Breast epithelium (tissue), 4 donors: ENCODE results near the gene MEF2C. TPM values are rescaled to one million over a fixed set of nuclear protein-coding genes. Genes with fewer than 3 reads are reported as not detected.
"Not testable (repeated sequence)": the region's sequence is repeated elsewhere in the genome, so short reads cannot be mapped to it uniquely, and the experiment has no call there.

ENCODE experiments used
- DNase-seq, 2 donors: peaks; one replicate each; pipeline ENCODE4 v3.0.0-alpha.2; 2019; ENCODE audit warnings: low spot score in 2 of 2
- H3K27ac ChIP-seq, 2 donors: fragments of 200-600 bp; sonication (generic) in 1 of 2; one replicate each; pipeline ENCODE4 v1.5.1; 2016 to 2019; ENCODE audit warnings: mild to moderate bottlenecking in 1 of 2
- H3K27me3 ChIP-seq, 2 donors: fragments of 200-600 bp; sonication (generic) in 1 of 2; one replicate each; pipeline versions ENCODE4 v1.5.1 to v1.6.0; 2017 to 2019; ENCODE audit warnings: control low read depth in 1 of 2, mild to moderate bottlenecking in 1 of 2
- H3K36me3 ChIP-seq: fragments of 200-600 bp; one replicate; pipeline ENCODE4 v1.5.1; 2019
- H3K4me1 ChIP-seq, 2 donors: fragments of 200-600 bp; sonication (generic); one replicate each; pipeline ENCODE4 v1.5.1; 2016 to 2019; ENCODE audit warnings: control low read depth in 1 of 2
- H3K4me3 ChIP-seq, 3 donors: fragments of 200-600 bp; sonication (generic); 1 replicate in 2 of 3; 2 replicates in 1 of 3; pipeline ENCODE4 v1.5.1; 2016 to 2019; ENCODE audit warnings: mild to moderate bottlenecking in 3 of 3, moderate library complexity in 2 of 3
- H3K9me3 ChIP-seq, 2 donors: fragments of 200-600 bp; sonication (generic) in 1 of 2; one replicate each; pipeline ENCODE4 v1.5.1; 2016 to 2019; ENCODE audit warnings: control low read depth in 1 of 2
- POLR2A ChIP-seq: fragments of 450-650 bp; IDR thresholded peaks from one replicate; pipeline ENCODE4 v1.6.1; 2016; ENCODE audit warnings: antibody characterized with exemption, mild to moderate bottlenecking, moderate library complexity
- POLR2AphosphoS5 ChIP-seq, 3 donors: sonication (generic); formaldehyde crosslinking; IDR thresholded peaks; one replicate each; pipeline ENCODE4 v1.6.1; 2017; ENCODE audit warnings: antibody characterized with exemption in 3 of 3
- intact Hi-C: fragments of 100-400 bp; cut with DNase I; formaldehyde crosslinking; loops from one replicate; pipeline ENCODE4 v1.15.1; 2023; ENCODE audit warnings: low total_unique reads
- total RNA-seq, 3 donors: library from RNA; depleted of rRNA; stranded (reverse); fragments of >200 nt; gene quantifications; one replicate each; pipeline ENCODE4 v1.1.0, GENCODE V29; 2016
- TF ChIP-seq, protein P1 (sequence below), 3 donors: fragments of 450-650 bp; IDR thresholded peaks; one replicate each; pipeline ENCODE4 v1.5.1; 2016 to 2017; ENCODE audit warnings: antibody characterized with exemption in 3 of 3, mild to moderate bottlenecking in 3 of 3, moderate library complexity in 3 of 3

The MEF2C gene
- total RNA-seq, 3 donors from 2014 or later, result 27.4 to 41.8 (median 32.1) TPM

DNA sequence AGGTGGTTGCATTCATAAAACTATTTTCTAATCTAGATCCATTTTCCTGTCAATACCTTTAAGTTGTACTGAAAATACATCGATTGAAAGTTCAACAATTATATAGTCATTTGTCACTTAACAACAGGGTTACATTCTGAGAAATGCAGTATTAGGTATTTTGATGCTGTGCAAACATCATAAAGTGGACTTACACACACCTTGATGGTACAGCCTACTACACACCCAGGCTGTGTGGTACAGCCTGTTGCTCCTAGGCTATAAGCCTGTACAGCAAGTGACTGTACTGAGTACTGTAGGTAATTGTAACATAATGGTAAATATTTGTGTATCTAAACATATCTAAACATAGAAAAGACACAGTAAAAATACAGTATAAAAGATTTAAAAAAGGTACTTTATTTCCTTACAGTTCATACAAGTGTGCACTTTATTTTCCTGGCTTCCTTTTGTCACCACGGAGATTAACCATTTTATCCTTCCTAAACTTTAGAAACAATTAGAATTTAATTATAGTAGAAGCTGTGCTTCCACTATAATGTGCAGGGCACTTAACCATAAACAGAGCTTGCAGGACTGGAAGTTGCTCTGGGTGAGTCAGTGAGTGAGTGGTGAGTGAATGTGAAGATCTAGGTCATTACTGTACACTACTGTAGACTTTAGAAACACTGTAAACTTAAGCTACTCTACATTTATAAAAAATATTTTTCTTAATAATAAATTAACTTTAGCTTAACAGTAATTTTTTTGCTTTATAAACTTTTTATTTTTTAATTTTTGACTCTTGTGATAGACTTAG, 42.9 kb upstream of the MEF2C start:
- TF ChIP-seq, protein P1, sequence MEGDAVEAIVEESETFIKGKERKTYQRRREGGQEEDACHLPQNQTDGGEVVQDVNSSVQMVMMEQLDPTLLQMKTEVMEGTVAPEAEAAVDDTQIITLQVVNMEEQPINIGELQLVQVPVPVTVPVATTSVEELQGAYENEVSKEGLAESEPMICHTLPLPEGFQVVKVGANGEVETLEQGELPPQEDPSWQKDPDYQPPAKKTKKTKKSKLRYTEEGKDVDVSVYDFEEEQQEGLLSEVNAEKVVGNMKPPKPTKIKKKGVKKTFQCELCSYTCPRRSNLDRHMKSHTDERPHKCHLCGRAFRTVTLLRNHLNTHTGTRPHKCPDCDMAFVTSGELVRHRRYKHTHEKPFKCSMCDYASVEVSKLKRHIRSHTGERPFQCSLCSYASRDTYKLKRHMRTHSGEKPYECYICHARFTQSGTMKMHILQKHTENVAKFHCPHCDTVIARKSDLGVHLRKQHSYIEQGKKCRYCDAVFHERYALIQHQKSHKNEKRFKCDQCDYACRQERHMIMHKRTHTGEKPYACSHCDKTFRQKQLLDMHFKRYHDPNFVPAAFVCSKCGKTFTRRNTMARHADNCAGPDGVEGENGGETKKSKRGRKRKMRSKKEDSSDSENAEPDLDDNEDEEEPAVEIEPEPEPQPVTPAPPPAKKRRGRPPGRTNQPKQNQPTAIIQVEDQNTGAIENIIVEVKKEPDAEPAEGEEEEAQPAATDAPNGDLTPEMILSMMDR (IDR thresholded peaks at IDR 0.05), result no peak
- TF ChIP-seq POLR2AphosphoS5 (IDR thresholded peaks at IDR 0.05) (no peak), POLR2A (no peak)
- Histone ChIP-seq H3K4me1 (no peaks in the 10 kb centered on the region), H3K27me3 (no peaks in the 10 kb centered on the region), H3K4me3 (no peak overlapping the region), H3K36me3 (no peaks in the 10 kb centered on the region), H3K27ac (no peak overlapping the region), H3K9me3 (no peaks in the 10 kb centered on the region)
- intact Hi-C loops, result no loop called here
- no peak for DNase-seq

DNA sequence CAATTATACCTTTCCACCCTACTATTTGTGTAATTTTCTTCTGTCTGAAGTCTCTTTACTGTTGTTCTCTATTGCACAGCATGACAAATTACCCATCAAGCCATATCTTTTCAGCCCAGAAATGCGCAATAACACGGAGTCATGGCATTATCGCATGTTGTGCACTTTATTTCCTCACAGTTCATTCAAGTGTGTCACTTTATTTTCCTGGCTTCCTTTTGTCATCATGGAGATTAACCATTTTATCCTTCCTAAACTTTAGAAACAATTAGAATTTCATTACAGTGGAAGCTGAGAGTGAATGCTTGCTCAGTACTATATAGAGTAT, 41.3 kb upstream of the MEF2C start:
- no peak for TF ChIP-seq POLR2A
- no peak for TF ChIP-seq POLR2AphosphoS5 (IDR thresholded peaks at IDR 0.05)
- no peak for DNase-seq
- H3K36me3 ChIP-seq, result no peaks in the 10 kb centered on the region
- no peaks in the 10 kb centered on the region for H3K27me3 ChIP-seq
- H3K4me1 ChIP-seq, result no peaks in the 10 kb centered on the region
- no peak overlapping the region for H3K4me3 ChIP-seq
- H3K9me3 ChIP-seq, result no peaks in the 10 kb centered on the region
- intact Hi-C loops, result no loop called here
- no peak overlapping the region for H3K27ac ChIP-seq

DNA sequence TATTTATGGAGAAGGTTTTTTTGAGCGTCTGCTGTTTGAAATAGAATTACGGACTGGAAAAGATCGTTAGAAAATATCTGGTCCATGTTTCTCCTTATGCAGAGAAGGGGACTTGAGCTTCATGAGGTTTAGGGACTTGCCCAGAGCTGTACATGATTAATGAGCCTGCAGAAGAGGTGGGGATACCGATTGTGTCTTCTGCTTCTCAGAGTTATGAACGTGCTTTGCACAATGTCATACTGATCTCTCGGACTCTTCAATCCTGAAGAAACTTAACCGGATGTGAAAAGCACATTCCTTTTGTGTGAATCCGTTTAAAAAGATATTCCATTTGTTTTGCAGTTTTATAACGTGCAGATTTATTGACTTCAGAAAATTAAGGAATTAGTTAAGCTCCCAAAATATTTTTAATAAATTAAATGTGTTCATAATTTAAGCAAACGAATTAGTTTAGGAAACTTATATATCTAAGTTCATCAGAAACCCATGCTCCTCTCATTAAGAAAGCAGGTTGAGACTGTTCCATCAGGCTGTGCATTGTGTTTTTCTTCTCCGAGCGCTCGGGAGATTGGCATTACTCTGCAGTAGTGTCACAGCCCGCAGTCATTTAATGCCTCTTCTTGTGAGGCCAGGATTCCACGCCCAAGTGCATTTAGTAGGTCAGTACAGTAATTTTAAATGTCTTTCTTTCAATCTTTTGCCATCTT, 40.8 kb upstream of the MEF2C start:
- H3K4me1 ChIP-seq, result no peaks in the 10 kb centered on the region
- H3K27me3 ChIP-seq, result no peaks in the 10 kb centered on the region
- H3K36me3 ChIP-seq, result no peaks in the 10 kb centered on the region
- TF ChIP-seq, protein P1 (IDR thresholded peaks at IDR 0.05), result no peak
- TF ChIP-seq POLR2A (no peak), POLR2AphosphoS5 (IDR thresholded peaks at IDR 0.05) (no peak)
- intact Hi-C loops, result no loop called here
- no peak overlapping the region for H3K4me3 ChIP-seq
- DNase-seq, result no peak
- H3K9me3 ChIP-seq, result no peaks in the 10 kb centered on the region
- H3K27ac ChIP-seq, result no peak overlapping the region

GRCh38 chr5:88912743-88913142, 29.8 kb upstream of the MEF2C start:
- DNase-seq, H3K27ac ChIP-seq, H3K4me3 ChIP-seq, H3K36me3 ChIP-seq, intact Hi-C loops, H3K27me3 ChIP-seq, H3K9me3 ChIP-seq, H3K4me1 ChIP-seq: not testable (repeated sequence)

GRCh38 chr5:88911059-88911572, 28.1 kb upstream of the MEF2C start:
- H3K4me3 ChIP-seq, intact Hi-C loops, H3K4me1 ChIP-seq, H3K36me3 ChIP-seq, H3K27ac ChIP-seq, H3K27me3 ChIP-seq, DNase-seq, H3K9me3 ChIP-seq: not testable (repeated sequence)

GRCh38 chr5:88904478-88904877, 21.5 kb upstream of the MEF2C start:
- H3K27me3 ChIP-seq, intact Hi-C loops, DNase-seq, H3K27ac ChIP-seq, H3K4me3 ChIP-seq, H3K36me3 ChIP-seq, H3K4me1 ChIP-seq, H3K9me3 ChIP-seq: not testable (repeated sequence)

DNA sequence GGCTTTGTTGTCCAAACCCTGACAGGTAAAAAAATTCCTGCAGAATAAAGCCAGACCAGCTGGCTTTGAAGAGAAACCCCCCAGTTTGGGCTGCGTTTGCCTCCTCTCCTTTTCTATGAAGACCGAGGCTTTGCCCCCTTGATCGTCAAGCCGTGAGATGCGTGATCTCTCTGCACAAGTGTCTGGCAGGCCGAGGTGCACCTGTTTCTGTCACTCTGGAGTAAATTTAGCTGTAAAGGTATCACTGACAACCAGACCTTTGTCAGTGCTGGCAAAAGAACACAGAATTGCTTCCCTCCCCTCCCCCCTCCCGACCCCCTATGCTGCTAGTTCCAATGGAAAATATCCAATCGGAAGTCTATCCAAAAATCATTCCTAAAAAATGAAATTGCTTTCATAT, 21.0 kb upstream of the MEF2C start:
- DNase-seq, H3K4me1 ChIP-seq, H3K27me3 ChIP-seq, intact Hi-C loops, H3K36me3 ChIP-seq, H3K9me3 ChIP-seq, H3K27ac ChIP-seq, H3K4me3 ChIP-seq: not testable (repeated sequence)

GRCh38 chr5:88901077-88901476, 18.1 kb upstream of the MEF2C start:
- H3K27ac ChIP-seq, H3K27me3 ChIP-seq, H3K4me3 ChIP-seq, DNase-seq, intact Hi-C loops, H3K36me3 ChIP-seq, H3K4me1 ChIP-seq, H3K9me3 ChIP-seq: not testable (repeated sequence)
